ENCODE measurements around the gene GADD45B.
"Not testable (repeated sequence)": the region's sequence is repeated elsewhere in the genome, so short reads cannot be mapped to it uniquely, and the experiment has no call there.

Gene GADD45B

GRCh38 chr19:2469102-2469914, 6.6 kb upstream of the GADD45B start:
- TF ChIP-seq POLR2A (IDR thresholded peaks at IDR 0.05; ENCODE audit: extremely low read depth, insufficient read length) (no peak), MYC (IDR thresholded peaks at IDR 0.05; ENCODE audit: low read depth, low read length) (no peak), CTCF (IDR thresholded peaks at IDR 0.05; ENCODE audit: low read depth, low read length) (no peak), MAX (IDR thresholded peaks at IDR 0.05; ENCODE audit: low read depth, low read length) (no peak)
- no peak overlapping the region for H3K4me3 ChIP-seq (ENCODE audit: low read depth, low read length)
- DNase-seq (ENCODE audit: low read depth), result peak; percentile 84

GRCh38 chr19:2469915-2470200, 6.1 kb upstream of the GADD45B start:
- H3K4me3 ChIP-seq (ENCODE audit: low read depth, low read length); DNase-seq (ENCODE audit: low read depth): not testable (repeated sequence)

GRCh38 chr19:2474232-2475017, 1.5 kb upstream of the GADD45B start:
- H3K4me3 ChIP-seq (ENCODE audit: low read depth, low read length), result peak overlapping the region; percentile 25
- TF ChIP-seq POLR2A (IDR thresholded peaks at IDR 0.05; ENCODE audit: extremely low read depth, insufficient read length) (no peak), MAX (IDR thresholded peaks at IDR 0.05; ENCODE audit: low read depth, low read length) (no peak), CTCF (IDR thresholded peaks at IDR 0.05; ENCODE audit: low read depth, low read length) (peak; percentile 53), MYC (IDR thresholded peaks at IDR 0.05; ENCODE audit: low read depth, low read length) (no peak)
- DNase-seq (ENCODE audit: low read depth), result peak; percentile 89

GRCh38 chr19:2475018-2475701, 767 bp upstream of the GADD45B start:
- peak; percentile 65 for DNase-seq (ENCODE audit: low read depth)
- TF ChIP-seq CTCF (IDR thresholded peaks at IDR 0.05; ENCODE audit: low read depth, low read length) (no peak), MAX (IDR thresholded peaks at IDR 0.05; ENCODE audit: low read depth, low read length) (peak; percentile 65), MYC (IDR thresholded peaks at IDR 0.05; ENCODE audit: low read depth, low read length) (peak; percentile 74)
- peak overlapping the region; percentile 25 for H3K4me3 ChIP-seq (ENCODE audit: low read depth, low read length)

GRCh38 chr19:2476451-2477140, 669 bp downstream of the GADD45B start:
- peak; percentile 81 for DNase-seq (ENCODE audit: low read depth)
- H3K4me3 ChIP-seq (ENCODE audit: low read depth, low read length), result peak overlapping the region; percentile 97
- TF ChIP-seq MYC (IDR thresholded peaks at IDR 0.05; ENCODE audit: low read depth, low read length) (no peak), MAX (IDR thresholded peaks at IDR 0.05; ENCODE audit: low read depth, low read length) (no peak), CTCF (IDR thresholded peaks at IDR 0.05; ENCODE audit: low read depth, low read length) (no peak), POLR2A (IDR thresholded peaks at IDR 0.05; ENCODE audit: extremely low read depth, insufficient read length) (no peak)
